NCI-H1417 treated with DMSO at 0.1 percent for 48 hours (cell line): ENCODE data around the gene GYPE.
"Not testable (repeated sequence)": the region's sequence is repeated elsewhere in the genome, so short reads cannot be mapped to it uniquely, and the experiment has no call there.

Experiments
- DNase-seq: peaks from one replicate; lab custom pipeline; 2025; lab: John Stamatoyannopoulos, UW

GYPE gene

GRCh38 chr4:143870523-143871268 lies 34.7 kb downstream of the GYPE start:
- DNase-seq, result not testable (repeated sequence)

GRCh38 chr4:143869925-143870324 lies 35.4 kb downstream of the GYPE start:
- not testable (repeated sequence) for DNase-seq

- DNase-seq, result not testable (repeated sequence)
Observed at GRCh38 chr4:143862716-143863115, 42.6 kb downstream of the GYPE start.

GRCh38 chr4:143858456-143858855 lies 46.9 kb downstream of the GYPE start:
- DNase-seq, result no peak

GRCh38 chr4:143857391-143858336 lies 47.7 kb downstream of the GYPE start:
- DNase-seq, result not testable (repeated sequence)

- DNase-seq, result not testable (repeated sequence)
Observed at GRCh38 chr4:143856017-143856557, 49.3 kb downstream of the GYPE start.

GRCh38 chr4:143854645-143855044 lies 50.7 kb downstream of the GYPE start:
- DNase-seq, result not testable (repeated sequence)

- DNase-seq, result not testable (repeated sequence)
Observed at GRCh38 chr4:143849296-143849695, 56.1 kb downstream of the GYPE start.

GRCh38 chr4:143843506-143843832 lies 61.9 kb downstream of the GYPE start:
- not testable (repeated sequence) for DNase-seq

GRCh38 chr4:143842624-143843505 lies 62.5 kb downstream of the GYPE start:
- not testable (repeated sequence) for DNase-seq

GRCh38 chr4:143839413-143839812 lies 65.9 kb downstream of the GYPE start:
- not testable (repeated sequence) for DNase-seq

GRCh38 chr4:143834196-143834595 lies 71.2 kb downstream of the GYPE start:
- DNase-seq, result not testable (repeated sequence)

- DNase-seq, result not testable (repeated sequence)
Observed at GRCh38 chr4:143833676-143834075, 71.7 kb downstream of the GYPE start.

GRCh38 chr4:143830576-143830975 lies 74.8 kb downstream of the GYPE start:
- DNase-seq, result not testable (repeated sequence)

- not testable (repeated sequence) for DNase-seq
Observed at GRCh38 chr4:143829239-143829620, 76.1 kb downstream of the GYPE start.
